GM18870 (cell line): Measurements from ENCODE around the gene ABCF1.
"Not testable (repeated sequence)": the region's sequence is repeated elsewhere in the genome, so short reads cannot be mapped to it uniquely, and the experiment has no call there.

ENCODE experiments used
- ATAC-seq: cut with Tn5 transposase; IDR thresholded peaks from one replicate; pipeline ENCODE4 v1.9.1; 2021; ENCODE audit warnings: moderate library complexity; ENCODE audit not compliant: unreplicated experiment

The ABCF1 gene

DNA sequence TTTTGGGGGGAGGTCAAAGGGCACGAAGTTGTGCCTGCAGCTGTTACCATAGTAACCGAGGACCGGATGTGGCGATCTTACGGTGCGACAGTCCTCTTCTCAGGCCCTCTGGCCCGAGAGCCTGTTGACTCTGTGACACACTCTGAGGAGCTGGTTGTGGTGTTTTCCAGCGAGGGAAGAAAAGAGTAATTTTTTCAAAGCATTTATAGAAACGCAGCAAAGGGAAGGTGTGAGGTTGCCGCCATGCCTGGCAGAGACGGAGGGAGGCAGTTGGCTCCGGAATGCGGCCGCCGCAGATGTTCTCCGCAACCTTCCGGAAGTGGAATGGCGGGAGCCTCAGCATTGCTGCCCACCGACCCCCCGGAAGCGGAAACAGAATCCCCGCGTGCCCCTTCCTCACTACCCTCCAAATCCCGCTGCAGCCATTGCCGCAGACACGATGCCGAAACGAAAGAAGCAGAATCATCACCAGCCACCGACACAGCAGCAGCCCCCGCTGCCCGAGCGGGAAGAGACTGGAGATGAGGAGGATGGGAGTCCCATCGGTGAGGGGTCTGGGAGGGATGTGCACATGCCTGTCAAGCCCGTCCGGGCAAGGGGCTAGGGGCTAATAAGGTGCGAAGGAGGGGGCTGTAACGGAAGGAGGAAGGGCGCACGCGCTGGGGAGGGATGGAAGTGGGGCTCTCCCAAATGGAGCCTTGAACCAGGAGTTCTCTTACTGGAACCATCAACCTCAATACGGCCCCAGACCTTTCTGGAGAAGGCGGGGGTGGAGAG is 14.1 kb upstream of the ABCF1 start, which contains the start of gene PRR3:
Gene PRR3 (plus strand): TSS at position 390 of the 777 bp plus-strand sequence. CDS start 50 bp downstream, at position 440.
- ATAC-seq, result peak; percentile 45

DNA sequence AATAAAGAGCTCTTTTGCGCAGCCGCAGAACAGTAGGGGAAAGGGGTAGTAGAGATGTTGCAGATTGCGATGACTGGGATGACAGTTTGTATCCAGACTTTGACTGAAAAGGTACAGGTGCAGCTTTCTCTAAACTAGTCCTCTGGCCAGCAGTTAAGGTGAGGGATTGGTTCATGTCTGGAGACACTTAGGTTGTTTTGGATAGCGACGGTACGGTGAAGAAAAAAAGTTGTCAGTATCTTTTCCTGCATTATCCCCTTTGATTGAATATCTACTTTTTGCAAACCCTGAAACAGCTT is 13.6 kb upstream of the ABCF1 start:
- ATAC-seq, result no peak

DNA sequence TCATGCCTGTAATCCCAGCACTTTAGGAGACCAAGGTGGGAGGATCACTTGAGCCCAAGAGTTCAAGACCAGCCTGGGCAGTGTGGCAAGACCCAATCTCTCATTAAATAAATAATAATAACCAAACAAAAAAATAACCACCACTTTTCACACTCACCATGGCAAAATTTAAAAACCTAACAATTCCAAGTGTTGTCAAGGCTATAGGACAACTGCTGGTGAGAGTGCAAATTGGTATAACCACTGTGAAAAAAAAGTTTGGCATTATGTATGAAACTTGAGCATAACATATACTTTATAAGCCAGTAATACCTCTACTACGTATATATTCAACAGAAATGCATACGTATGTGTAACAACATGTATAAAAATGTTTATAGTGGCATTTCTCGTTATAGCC is 10.3 kb upstream of the ABCF1 start:
- ATAC-seq, result no peak

DNA sequence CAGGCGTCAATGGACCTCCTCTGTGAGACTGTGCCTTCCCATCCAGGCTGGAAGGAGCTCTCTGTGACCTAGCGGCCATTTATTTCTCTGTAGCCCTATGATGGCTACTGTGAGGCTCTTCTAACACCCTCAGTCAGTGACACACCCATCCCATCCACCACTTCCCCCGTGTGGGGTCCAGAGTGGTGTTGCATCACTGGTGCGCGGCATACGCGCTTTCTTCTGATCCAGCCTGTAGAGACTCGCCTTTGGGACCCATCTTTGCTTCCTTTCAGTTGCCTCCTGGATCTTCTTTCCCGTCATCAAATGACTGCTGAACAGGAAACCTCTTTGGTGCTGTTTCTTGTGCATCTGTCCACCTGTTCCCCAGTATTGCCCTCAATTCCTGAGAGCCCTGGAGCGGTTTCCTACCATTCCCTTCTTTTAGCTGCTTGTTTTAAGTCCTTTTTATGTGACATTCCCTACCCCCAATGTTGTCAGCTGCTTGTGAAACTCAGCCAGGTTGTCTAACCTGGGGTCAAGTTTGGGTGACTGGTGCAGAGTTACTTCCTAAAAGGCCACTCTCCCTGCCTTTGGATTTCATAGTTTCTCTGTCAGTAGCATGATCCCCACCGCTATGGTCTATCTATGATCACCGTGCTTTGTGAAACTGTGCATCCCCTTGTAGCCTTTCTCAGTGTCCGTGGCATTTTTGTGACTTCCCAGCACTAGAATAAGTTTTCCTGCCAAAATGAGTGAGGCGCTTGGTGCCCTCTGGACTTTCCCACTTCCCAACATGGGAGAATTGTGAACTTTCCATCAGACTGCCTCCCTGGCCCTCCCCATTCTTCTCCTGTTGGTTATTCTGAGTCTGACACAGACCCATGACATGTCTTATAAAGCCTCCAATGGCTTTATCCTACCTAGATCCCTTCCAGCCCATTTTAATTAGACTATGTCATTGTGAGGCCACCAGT is 8.5 kb upstream of the ABCF1 start:
- ATAC-seq, result no peak

DNA sequence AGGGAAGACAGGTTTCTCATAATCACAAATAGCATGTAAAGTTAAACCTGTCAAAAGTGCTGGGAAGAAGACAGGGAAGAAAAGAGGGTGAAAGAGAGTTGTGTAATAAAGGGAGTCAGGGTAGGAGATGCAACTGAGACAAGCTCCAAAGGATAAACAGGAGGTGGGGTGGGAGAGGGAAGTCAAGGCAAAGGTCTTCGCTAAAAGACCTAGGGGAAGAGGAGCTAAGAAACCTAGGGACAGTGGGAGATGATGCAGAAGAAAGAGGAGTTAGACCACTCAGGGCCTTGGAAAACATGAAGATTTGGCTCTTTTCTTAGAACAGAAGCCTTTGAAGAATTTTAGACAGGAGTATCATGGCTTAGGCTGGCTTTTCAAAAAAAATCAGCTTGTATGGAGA is 7.1 kb upstream of the ABCF1 start:
- no peak for ATAC-seq

DNA sequence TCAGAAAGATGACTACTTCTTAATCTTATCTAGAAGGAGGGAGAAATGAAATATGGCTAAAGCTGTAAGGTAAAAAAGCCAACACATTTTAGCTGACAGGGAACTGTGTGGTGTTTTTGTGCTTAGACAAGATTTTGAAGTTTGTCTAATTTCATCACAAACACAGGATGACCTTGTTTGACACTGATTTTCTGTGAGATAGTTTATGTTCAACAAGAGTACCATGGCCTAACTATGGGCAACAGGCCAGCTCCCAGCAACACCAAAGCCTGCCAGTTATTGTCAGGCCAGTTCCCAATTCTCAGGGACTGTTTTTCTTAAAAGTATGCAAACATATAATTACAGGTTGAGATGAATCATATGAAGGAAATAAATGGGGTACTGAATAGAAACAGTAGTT is 5.5 kb upstream of the ABCF1 start:
- ATAC-seq, result no peak

DNA sequence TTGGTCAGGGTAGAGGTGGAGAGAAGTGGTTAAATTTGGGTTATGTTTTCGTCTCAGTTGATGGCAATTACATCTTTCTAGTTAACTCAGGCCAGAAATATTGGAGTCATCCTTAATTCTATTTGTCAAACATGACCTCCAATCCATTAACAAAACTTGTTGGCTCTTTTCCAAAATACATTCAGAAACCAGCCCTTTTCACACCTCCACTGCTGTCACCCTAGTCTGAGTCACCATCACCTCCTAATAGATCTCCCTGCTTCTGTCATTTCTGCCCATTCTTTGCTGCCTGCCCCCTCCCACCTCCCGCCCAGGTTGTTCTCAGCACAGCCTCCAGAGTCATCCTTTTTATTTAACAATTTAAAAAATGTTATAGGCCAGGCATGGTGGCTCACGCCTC is 3.0 kb upstream of the ABCF1 start:
- no peak for ATAC-seq

DNA sequence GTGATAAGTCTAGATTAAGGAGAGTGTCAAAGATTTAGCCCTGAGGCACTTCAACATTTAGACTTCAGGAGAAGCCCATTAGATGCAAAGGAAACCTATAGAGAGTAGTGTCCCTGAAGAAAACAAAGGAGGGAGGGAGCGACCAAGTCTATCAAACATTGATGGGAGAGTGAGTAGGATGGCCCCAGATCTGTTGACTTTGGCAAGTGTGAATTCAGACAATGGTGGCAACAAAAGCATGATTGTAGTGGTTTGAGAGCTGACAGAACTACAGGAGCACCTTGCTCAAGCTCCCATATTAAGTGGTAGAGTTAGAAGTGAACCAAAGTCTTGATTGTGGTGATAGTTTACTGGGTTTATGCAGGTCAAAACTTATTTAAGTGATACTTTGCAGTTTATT is 979 bp upstream of the ABCF1 start:
- ATAC-seq, result no peak

DNA sequence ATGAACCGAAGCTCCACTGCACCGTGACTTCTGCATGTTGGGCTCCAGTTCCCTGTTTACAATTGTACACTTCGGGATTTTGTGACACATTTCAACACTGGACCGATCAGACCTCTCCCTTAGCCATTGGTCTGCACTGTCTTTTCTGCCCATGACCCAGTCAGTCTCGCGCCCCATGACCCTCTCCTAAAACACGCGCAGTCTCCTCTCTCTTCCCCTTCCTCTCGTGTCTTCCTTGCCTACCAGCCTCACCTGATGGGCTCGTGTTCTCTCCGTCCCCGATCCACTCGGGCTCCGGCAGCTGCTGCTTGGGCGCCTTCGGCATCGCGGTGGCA is 535 bp upstream of the ABCF1 start:
- peak; percentile 37 for ATAC-seq

DNA sequence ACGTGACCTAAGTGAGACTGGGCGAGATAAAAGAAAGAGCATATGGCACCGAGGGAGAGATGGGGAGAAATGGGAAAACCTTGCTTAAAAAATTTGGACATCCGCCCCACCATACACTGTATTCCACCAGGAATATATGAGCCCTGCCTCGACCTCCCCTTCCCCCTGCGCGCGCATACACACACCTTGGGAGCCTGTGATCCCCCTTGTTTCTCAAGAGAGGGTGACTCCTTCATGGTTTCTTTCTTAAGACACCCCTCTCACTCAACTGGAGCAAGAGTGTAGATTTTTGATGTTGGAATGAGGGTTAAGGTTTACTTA is 480 bp downstream of the ABCF1 start:
- no peak for ATAC-seq

DNA sequence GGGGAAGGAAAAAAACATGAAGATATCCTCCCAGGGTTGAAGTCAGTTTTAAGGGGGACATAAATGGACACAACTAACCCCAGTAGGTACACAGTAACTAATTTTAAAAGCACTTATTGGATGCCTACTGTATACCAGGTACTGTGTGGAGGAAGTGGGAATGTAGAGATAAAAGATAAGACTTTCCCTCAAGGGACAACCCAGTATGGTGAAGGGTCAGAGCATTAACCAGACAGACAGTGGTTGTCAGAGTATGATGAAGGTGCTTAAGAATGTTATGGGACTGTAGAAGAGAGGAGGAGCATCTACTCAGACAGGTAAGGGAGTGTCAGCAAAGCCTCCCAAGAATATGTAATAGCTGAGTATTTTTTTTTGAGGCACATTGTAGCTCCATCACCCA is 906 bp downstream of the ABCF1 start:
- no peak for ATAC-seq

DNA sequence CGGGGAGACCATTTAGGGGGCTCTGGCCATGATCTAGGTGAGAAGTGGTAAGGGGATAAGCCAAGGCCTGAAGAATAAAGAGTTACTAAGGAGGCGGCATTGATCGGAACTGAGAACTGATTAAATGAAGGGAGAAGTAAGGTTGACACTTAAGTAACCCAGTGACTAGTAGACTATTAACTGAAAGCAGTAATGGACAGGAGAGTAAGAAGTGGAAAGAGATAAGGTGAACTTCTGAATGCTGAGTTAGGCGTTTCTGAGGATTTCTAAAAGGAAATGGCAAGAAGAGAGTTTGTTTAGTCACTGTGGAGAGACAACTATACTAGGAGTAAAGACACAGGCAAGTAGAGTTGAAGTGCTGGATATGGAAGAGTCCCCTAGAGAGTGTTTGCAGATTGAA is 1.9 kb downstream of the ABCF1 start:
- ATAC-seq, result no peak

DNA sequence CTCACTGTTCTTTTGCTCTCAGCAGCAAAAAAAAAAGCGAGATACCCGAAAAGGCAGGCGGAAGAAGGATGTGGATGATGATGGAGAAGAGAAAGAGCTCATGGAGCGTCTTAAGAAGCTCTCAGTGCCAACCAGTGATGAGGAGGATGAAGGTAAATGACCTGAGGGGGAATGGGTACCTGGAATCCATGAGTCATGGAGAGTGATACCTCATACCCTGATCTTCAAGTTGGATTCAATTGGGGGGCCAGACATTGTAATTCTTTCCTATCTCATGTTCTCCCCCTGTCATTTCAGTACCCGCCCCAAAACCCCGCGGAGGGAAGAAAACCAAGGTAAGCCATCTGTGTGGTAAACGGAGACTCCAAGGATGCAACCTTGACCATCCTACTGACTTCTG is 6.8 kb downstream of the ABCF1 start:
- ATAC-seq, result no peak

DNA sequence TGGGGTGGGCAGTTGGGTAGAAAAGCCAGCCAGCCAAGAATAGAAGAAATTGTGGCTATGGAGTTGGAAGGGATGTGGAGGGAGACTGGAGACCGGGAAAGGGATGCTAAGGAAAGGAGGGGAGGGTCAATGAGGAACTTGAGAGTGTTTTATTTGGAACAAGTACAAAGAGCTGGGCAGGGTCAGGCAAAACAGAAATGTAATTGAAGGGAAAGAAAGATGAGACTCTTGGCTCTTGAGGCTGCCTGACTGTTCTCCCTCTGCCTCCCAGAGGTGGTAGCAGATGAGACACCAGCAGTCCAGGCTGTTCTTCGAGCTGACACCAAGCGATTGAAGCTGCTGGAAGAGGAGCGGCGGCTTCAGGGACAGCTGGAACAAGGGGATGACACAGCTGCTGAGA is 12.7 kb downstream of the ABCF1 start:
- ATAC-seq, result no peak

DNA sequence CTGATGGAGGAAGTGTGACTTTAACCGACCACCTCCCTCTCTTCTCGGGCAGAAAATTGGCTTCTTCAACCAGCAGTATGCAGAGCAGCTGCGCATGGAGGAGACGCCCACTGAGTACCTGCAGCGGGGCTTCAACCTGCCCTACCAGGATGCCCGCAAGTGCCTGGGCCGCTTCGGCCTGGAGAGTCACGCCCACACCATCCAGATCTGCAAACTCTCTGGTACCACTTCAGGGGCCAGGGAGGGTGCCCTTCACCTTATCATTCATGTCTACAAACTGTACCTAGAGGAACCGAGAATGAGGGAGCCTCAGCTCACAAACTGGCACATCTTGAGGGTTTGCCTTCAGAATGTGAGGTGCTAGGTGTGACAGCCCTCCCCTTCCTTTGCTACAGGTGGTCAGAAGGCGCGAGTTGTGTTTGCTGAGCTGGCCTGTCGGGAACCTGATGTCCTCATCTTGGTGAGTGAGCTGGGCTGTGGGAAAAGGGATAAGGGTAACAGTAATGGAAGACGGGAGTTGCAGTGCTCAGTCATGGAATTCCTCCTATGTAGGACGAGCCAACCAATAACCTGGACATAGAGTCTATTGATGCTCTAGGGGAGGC is 18.6 kb downstream of the ABCF1 start:
- ATAC-seq, result no peak

DNA sequence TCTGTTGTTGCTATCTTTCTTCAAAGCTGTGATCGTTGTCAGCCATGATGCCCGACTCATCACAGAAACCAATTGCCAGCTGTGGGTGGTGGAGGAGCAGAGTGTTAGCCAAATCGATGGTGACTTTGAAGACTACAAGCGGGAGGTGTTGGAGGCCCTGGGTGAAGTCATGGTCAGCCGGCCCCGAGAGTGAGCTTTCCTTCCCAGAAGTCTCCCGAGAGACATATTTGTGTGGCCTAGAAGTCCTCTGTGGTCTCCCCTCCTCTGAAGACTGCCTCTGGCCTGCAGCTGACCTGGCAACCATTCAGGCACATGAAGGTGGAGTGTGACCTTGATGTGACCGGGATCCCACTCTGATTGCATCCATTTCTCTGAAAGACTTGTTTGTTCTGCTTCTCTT is 19.3 kb downstream of the ABCF1 start:
- ATAC-seq, result no peak

DNA sequence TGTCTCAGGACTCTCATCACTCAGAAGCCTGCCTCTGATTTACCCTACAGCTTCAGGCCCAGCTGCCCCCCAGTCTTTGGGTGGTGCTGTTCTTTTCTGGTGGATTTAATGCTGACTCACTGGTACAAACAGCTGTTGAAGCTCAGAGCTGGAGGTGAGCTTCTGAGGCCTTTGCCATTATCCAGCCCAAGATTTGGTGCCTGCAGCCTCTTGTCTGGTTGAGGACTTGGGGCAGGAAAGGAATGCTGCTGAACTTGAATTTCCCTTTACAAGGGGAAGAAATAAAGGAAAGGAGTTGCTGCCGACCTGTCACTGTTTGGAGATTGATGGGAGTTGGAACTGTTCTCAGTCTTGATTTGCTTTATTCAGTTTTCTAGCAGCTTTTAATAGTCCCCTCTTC is 19.8 kb downstream of the ABCF1 start:
- ATAC-seq, result no peak

DNA sequence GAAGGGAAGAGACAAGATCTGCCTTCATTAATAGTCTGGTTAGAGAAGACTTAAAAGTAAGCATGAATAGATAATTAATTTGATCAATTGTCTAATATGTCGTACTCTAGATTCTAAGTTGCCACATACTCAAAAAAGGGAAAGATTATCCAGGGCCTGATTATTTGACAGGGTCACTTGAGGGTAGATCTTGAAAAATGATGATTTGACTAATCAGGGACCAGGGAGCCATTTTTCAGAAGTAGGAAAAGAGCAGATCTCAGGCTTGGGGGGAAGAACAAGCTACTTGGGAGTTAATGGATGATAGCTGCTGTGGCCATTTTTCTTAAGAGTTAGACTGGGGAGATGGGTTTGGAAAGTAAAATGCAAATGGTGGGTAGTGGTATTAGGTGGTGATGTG is 21.0 kb downstream of the ABCF1 start:
- ATAC-seq, result no peak

DNA sequence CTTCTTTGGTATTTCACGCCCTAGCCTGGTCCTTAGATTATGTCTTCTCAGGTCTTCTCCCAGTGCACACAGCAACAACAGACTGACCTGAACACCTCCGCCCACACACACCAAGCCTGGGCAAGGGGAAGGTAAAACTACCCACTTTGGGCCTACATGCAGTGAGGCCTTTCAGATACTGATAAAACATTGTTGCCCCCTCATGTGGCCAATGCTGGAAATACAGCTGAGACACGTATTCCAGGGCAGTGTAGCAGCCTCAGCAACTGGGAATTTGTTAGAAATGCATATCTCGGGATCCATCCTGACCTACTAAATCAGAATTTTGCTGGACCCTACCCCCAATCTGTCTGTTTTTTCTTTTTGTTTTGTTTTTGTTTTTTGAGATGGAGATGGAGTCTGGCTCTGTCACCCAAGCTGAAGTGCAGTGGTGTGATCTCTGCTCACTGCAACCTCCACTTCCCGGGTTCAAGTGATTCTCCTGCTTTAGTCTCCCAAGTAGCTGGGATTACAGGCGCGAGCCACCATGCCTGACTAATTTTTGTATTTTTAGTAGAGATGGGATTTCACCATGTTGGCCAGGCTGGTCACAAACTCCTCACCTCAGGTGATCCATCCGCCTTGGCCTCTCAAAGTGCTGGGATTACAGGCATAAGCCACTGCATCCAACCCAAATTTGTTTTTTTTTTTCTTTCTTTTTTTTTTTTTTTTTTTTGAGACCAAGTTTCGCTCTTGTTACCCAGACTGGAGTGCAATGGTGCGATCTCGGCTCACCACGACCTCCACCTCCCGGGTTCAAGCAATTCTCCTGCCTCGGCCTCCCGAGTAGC is 26.3 kb downstream of the ABCF1 start:
- ATAC-seq, result not testable (repeated sequence)

DNA sequence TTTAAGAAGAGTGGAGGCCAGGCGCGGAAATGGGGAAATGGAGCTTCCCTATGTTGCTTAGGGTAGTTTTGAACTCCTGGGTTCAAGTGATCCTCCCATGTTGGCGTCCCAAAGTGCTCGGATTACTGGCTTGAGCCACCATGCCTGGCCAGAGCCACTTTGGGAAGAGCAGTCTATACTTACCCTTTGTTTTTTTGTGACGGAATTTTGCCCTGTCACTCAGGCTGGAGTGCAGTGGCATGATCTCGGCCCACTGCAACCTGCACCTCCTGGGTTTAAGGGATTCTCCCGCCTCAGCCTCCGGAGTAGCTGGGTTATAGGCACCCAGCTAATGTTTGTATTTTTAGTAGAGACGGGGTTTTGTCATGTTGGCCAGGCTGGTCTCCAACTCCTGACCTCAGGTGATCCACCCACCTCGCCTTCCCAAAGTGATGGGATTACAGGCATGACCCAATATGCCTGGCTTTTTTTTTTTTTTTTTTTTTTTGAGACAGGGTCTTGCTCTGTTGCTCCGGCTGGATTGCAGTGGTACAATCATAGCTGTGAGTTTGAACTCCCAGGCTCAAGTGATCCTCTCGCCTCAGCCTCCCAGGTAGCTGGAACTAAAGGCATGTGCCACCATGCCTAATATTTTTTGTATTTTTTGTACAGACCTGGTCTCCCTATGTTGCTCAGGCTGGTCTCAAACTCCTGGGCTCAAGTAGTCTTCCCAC is 27.8 kb downstream of the ABCF1 start:
- no peak for ATAC-seq
